ENCODE measurements around the gene SLX4IP. TPM values are rescaled to one million over a fixed set of nuclear protein-coding genes. Genes with fewer than 3 reads are reported as not detected.

SLX4IP gene
- polyA plus RNA-seq, 1 experiment, result 2.8 TPM

- Histone ChIP-seq H3K27ac (ENCODE audit: low read depth, low read length) (no peak overlapping the region), H3K4me3 (ENCODE audit: low read depth, low read length) (no peak overlapping the region), H3K9me3 (ENCODE audit: control insufficient read depth, insufficient read depth, low read length) (no peaks in the 10 kb centered on the region), H3K27me3 (ENCODE audit: control insufficient read depth, insufficient read depth, low read length) (no peaks in the 10 kb centered on the region)
- ChIA-PET CTCF (no interaction called here), POLR2A (no interaction called here)
- no peak for DNase-seq (ENCODE audit: low read depth, low spot score)
- TF ChIP-seq, protein P1, sequence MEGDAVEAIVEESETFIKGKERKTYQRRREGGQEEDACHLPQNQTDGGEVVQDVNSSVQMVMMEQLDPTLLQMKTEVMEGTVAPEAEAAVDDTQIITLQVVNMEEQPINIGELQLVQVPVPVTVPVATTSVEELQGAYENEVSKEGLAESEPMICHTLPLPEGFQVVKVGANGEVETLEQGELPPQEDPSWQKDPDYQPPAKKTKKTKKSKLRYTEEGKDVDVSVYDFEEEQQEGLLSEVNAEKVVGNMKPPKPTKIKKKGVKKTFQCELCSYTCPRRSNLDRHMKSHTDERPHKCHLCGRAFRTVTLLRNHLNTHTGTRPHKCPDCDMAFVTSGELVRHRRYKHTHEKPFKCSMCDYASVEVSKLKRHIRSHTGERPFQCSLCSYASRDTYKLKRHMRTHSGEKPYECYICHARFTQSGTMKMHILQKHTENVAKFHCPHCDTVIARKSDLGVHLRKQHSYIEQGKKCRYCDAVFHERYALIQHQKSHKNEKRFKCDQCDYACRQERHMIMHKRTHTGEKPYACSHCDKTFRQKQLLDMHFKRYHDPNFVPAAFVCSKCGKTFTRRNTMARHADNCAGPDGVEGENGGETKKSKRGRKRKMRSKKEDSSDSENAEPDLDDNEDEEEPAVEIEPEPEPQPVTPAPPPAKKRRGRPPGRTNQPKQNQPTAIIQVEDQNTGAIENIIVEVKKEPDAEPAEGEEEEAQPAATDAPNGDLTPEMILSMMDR (IDR thresholded peaks at IDR 0.05; ENCODE audit: low read depth, low read length), result no peak
These were observed 54.7 kb downstream of the SLX4IP start for GRCh38 chr20:10489853-10490252.

DNA sequence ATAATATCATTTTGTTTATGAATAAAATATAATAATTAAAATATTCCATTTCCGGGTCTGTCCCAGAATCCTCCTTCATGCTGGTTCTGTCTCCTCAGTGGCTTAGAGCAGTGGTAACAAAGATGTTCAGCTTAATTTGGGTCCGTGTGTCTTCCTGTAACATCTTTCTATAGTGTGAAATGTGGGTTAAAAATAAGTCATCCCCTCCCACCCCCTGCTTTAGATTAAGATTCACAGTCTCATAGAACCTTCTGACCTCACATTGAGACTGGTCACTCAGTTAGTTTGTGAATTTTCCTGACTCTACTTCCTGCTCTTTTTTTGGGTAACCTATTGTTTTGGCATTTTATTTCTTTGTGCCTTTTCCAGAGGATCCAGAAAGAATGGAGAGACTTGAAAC, 55.2 kb downstream of the SLX4IP start:
- no peaks in the 10 kb centered on the region for H3K9me3 ChIP-seq (ENCODE audit: control insufficient read depth, insufficient read depth, low read length)
- ChIA-PET CTCF (no interaction called here), POLR2A (no interaction called here)
- no peak overlapping the region for H3K4me3 ChIP-seq (ENCODE audit: low read depth, low read length)
- TF ChIP-seq, protein P1 (IDR thresholded peaks at IDR 0.05; ENCODE audit: low read depth, low read length), result no peak
- no peak for DNase-seq (ENCODE audit: low read depth, low spot score)
- H3K27me3 ChIP-seq (ENCODE audit: control insufficient read depth, insufficient read depth, low read length), result no peaks in the 10 kb centered on the region
- H3K27ac ChIP-seq (ENCODE audit: low read depth, low read length), result no peak overlapping the region

DNA sequence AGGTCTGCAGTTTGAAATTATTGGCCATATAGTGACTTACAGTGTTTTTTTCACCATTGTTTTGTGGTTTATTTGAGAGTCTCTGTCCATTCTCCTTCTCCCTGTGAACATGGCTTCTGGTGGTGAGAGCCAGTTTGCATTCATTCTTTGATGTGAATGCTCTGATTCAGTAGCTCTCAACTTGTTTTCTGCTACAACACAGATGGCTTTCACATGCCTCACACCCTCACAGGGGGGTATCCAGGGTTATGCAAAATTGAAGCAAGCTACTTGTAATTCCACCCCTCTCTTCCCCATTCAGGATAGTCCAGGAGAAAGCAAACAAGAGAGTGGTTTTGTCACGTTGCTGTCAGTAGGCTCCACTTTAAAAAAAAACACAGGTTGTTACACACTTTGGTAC, 55.6 kb downstream of the SLX4IP start:
- no peak for DNase-seq (ENCODE audit: low read depth, low spot score)
- Histone ChIP-seq H3K4me3 (ENCODE audit: low read depth, low read length) (no peak overlapping the region), H3K27me3 (ENCODE audit: control insufficient read depth, insufficient read depth, low read length) (no peaks in the 10 kb centered on the region), H3K27ac (ENCODE audit: low read depth, low read length) (no peak overlapping the region), H3K9me3 (ENCODE audit: control insufficient read depth, insufficient read depth, low read length) (no peaks in the 10 kb centered on the region)
- CTCF ChIA-PET, result interaction anchor here (0.6 kb wide), 1 partner anchor 873 kb away, joined by 3 read pairs; no protein-coding TSS in a partner anchor
- TF ChIP-seq, protein P1 (IDR thresholded peaks at IDR 0.05; ENCODE audit: low read depth, low read length), result no peak
- POLR2A ChIA-PET, result no interaction called here

GRCh38 chr20:10492065-10492464, 57.0 kb downstream of the SLX4IP start:
- Histone ChIP-seq H3K4me3 (ENCODE audit: low read depth, low read length) (no peak overlapping the region), H3K27me3 (ENCODE audit: control insufficient read depth, insufficient read depth, low read length) (no peaks in the 10 kb centered on the region), H3K27ac (ENCODE audit: low read depth, low read length) (no peak overlapping the region), H3K9me3 (ENCODE audit: control insufficient read depth, insufficient read depth, low read length) (no peaks in the 10 kb centered on the region)
- DNase-seq (ENCODE audit: low read depth, low spot score), result no peak
- POLR2A ChIA-PET, result no interaction called here
- CTCF ChIA-PET, result interaction anchor here (0.6 kb wide), 1 partner anchor 23 kb away, joined by 3 read pairs; no protein-coding TSS in a partner anchor
- TF ChIP-seq, protein P1 (IDR thresholded peaks at IDR 0.05; ENCODE audit: low read depth, low read length), result no peak

DNA sequence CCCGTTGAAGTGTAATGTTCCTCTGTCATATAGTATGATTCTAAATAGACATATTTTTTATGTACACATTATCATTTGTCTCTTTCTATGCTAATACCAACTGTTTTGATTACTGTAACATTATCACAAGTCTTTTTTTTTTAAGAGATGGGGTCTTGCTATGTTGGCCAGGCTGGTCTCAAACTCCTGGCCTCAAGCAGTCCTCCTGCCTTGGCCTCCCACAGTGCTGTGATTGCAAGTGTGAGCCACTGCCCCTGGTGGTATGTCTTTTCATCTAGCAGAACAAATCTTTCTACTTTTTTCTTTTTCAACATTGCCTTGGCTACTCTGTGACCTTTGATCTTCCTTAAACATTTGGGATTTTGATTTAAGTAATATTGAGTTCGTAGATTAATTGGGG, 57.7 kb downstream of the SLX4IP start:
- ChIA-PET CTCF (no interaction called here), POLR2A (no interaction called here)
- no peak for DNase-seq (ENCODE audit: low read depth, low spot score)
- Histone ChIP-seq H3K4me3 (ENCODE audit: low read depth, low read length) (no peak overlapping the region), H3K9me3 (ENCODE audit: control insufficient read depth, insufficient read depth, low read length) (no peaks in the 10 kb centered on the region), H3K27ac (ENCODE audit: low read depth, low read length) (no peak overlapping the region), H3K27me3 (ENCODE audit: control insufficient read depth, insufficient read depth, low read length) (no peaks in the 10 kb centered on the region)
- TF ChIP-seq, protein P1 (IDR thresholded peaks at IDR 0.05; ENCODE audit: low read depth, low read length), result no peak
